Right ventricle myocardium inferior (tissue), 1 donor: ENCODE data around the gene ADARB2. TPM values are rescaled to one million over a fixed set of nuclear protein-coding genes. Genes with fewer than 3 reads are reported as not detected.
A peak's percentile ranks its signal among the peaks of the same experiment; 100 is the strongest.

Experiments used
- ATAC-seq: fragments of 200-7000 bp; cut with Tn5 transposase; one replicate; pipeline ENCODE4 v1.9.1; 2020; ENCODE audit warnings: mild to moderate bottlenecking, moderate library complexity
- DNase-seq: peaks from one replicate; pipeline ENCODE4 v3.0.0; 2021; ENCODE audit errors: missing footprints
- intact Hi-C: fragments of 100-400 bp; cut with DNase I; formaldehyde crosslinking; loops from one replicate; pipeline ENCODE4 v1.11.0; 2022
- total RNA-seq: library from RNA; stranded (reverse); fragmentation: NEBNext Ultra II Directional; extraction: Animal tissue kit (Norgen Biotek cat#: 25700); gene quantifications from one replicate; pipeline ENCODE4 v1.2.1, GENCODE V29; 2021
- donor health status: DM: no; HTN: yes; CAD: no; lungs with severe emphysema.

Gene ADARB2
- total RNA-seq, 1 donor from 2014 or later, result 0.19 TPM

- intact Hi-C loops, result no loop called here
- ATAC-seq, result no peak
- no peak for DNase-seq
Observed at GRCh38 chr10:1158066-1158465, 579.3 kb downstream of the ADARB2 start.

- intact Hi-C loops, result no loop called here
- ATAC-seq (no peak), DNase-seq (no peak)
Observed at GRCh38 chr10:1157615-1157933, 579.8 kb downstream of the ADARB2 start.

DNA sequence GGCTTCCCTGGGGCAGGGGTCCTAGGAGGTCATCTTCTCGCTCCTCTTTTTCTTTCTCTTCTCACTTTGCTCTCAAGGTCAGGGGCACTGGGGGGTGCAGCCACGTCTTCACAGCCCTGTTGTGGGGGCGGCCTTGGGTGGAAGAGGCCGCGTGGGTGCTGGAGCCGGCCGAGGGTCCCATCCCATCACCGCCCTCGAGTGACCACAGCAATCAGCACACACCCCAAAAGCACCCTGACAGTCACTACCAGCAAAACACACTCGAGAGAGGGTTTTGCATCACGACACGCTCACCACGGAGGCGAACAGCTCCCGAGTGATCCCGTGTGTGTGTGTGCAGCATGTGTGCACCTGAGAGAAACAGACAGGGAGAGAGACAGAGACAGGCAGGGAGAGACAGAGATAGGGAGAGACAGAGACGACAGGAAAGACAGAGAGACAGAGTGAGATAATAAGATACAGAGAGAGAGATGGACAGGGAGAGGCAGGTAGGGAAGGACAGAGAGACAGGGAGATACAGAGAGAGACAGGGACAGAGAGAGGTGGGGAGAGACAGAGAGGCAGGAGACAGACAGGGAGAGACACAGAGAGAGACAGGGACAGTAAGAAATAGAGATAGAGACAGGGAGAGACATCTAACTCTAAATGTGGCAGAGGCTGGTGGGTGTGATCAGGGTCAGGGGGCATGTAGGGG, 580.3 kb downstream of the ADARB2 start:
- DNase-seq (no peak), ATAC-seq (no peak)
- intact Hi-C loops, result no loop called here

DNA sequence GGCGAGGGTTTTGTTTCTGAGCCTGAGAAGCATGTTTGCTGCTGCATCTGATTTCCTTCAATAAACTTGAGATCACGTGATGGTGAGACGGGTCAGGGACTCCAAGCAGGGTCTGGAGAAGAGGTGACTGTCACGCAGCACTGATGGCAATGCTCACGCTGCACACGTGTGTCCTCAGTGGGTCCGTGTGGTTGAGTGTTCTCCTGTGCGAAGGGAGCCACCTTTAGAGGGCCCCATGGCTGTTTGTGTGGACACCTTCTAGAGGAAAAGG, 580.8 kb downstream of the ADARB2 start:
- intact Hi-C loops, result no loop called here
- DNase-seq (peak; percentile 45), ATAC-seq (no peak)

DNA sequence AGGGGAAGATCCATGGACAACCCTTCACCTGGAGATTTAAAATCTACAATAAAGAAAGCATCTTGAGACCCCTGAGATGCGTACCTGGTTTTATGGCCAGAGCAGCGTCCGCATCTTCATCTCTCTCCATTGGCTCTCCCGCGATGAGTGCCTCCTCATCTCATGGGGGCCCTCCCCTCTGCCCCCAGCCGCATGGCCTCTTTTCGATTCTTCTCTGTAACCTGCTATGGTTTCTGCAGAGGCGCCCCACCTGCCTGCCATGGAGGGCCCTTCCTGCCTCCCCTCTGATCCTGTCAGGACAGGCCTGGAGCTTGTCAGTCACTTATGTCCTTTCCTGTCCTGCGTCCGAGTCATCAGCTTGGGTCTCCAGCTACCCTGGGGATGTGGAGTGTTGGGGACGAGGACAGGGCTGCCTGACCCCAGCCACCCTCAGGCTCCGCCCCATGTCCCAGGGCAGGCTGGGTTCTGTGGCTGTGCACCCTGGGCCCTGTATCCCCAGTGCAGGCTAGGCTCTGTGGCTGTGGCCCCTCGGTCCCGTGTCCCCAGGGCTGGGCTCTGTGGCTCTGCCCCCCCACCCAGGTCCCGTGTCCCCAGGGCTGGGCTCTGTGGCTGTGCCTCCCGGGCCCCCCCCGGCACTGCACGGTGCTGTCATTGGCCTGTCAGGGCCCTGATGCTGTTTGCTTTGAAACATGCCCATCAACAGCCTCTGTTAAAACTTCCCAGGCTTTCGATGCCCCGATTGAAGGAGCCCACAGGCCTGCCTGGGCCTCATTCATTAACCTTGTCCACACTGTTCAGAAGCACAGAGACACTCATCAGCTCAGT, 581.3 kb downstream of the ADARB2 start:
- ATAC-seq (peak; percentile 26), DNase-seq (peak; percentile 62)
- intact Hi-C loops, result no loop called here

GRCh38 chr10:1154531-1155295, 582.6 kb downstream of the ADARB2 start:
- ATAC-seq, result no peak
- intact Hi-C loops, result no loop called here
- no peak for DNase-seq

DNA sequence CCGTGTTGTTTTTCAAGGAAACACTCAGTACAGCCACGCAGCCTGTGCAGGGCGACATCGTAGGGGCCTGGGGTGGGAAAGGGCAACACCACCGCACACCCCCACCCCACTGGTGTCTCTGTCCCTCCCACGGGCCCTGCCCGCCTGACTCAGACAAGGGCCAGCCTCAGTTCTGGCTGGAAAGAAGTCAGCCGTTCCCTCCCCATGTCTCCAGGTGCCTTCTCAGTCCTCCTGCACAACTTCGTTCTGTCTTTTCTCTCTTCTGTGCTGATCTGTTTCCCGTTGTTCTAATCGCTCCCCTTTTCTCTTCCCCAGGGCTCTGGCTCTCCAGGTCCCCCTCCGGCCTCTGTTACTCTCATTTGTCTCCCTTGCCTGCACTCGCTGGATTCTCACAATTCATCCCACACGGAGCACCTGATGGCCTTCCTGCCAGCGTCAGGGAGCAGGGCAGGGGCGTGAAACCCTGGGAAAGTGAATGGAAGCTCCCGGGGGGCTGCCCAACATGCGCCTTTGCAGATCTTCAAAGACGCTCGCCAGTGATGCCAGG, 583.4 kb downstream of the ADARB2 start:
- ATAC-seq (no peak), DNase-seq (peak; percentile 45)
- intact Hi-C loops, result no loop called here

GRCh38 chr10:1153251-1153763, 584.0 kb downstream of the ADARB2 start:
- DNase-seq, result no peak
- intact Hi-C loops, result no loop called here

DNA sequence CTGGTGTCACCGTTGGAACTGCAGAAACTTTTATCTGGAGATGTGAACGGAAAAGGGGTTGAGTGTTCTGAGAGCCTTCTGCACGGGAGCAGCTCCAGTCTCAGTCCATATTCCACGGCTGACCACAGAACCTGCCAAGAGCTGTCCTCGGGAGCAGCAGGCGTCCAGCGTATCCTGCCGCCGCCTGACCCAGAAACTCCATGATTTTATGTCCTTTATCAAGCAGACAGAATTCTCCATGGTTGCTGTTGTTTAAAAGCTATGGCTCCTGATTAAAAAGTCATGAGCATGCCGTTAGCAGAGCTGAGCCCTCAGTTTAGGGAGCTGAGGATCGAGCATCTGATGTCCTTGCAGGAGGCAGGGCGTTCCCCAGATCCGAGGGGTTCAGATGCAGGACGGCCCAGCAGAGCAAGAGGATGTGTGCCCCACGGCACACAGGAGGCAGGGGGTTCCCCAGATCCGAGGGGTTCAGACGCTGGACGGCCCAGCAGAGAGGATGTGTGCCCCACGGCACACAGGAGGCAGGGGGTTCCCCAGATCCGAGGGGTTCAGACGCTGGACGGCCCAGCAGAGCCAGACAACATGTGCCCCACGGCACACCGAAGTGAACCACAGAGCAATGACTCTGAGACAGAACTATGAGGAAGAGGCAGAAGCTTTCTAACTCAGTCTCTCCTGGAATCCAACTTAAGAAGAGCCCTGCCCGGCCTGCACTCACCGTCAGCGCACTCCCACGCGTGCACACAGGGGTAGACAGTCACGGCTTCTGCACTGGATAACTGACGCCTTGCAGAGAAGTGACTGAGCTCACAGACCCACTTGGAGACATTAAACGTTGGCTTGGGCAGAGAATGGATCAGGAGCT, 584.7 kb downstream of the ADARB2 start:
- no peak for ATAC-seq

More at GRCh38 chr10:1153251-1153763, 584.0 kb downstream of the ADARB2 start:
- no peak for ATAC-seq

GRCh38 chr10:1151076-1152033, 586.0 kb downstream of the ADARB2 start:
- intact Hi-C loops, result no loop called here
- DNase-seq, result peak; percentile 50
- ATAC-seq, result no peak

More for the DNA sequence above, 584.7 kb downstream of the ADARB2 start:
- intact Hi-C loops, result no loop called here
- DNase-seq, result peak; percentile 47

DNA sequence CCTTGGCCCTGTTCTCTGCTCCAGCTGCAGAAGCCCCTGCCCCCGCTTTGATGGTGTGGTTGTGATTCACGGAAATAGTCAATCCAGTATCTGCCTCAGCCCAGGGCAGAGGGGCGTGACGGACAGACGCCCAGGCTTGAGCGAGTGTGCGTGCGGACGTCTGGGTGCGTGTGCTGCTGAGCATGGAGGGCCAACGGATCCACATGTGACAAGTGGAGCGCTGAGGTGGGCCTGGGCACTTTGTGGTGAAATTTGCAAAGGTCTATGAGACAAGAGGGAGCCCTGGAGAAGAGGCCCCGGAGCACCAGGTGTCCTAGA, 586.7 kb downstream of the ADARB2 start:
- DNase-seq (peak; percentile 39), ATAC-seq (no peak)
- intact Hi-C loops, result no loop called here

DNA sequence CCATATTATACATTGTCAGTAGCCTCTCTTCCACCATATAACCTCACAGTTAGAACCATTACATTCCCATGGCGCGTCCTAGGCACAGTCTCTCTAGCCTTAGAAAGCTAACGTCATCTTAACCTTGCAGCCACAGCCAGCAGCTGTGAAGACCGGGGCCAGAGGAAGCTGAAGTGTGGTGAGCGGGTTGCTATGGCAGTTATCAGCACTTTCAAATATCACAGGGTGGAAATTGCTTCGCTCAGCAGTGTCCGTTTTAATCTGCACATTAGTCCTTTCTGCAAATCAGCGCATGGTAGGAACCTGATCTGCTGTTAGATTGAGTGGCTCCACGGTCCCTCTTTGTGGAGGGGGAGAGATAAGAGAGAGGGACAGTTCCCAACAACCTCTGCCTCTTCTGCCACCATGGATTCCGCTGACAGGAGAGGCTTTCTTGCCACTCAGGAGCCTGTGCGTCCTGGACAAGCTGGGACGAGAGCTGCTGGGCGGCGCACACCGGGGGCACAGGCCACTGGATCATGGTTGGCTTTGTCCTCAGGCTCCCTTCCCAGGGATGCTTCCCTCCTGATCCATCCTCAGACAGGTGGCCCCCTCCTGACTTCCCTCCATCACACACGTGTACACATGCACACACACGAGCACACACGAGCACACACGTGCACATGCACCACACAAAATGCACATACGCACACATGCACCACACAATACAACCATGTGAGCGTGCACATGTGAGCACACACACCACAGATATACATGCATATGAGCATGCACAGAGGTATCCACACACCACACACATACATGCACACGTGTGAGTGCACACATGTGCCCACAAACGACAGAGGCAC, 587.3 kb downstream of the ADARB2 start:
- ATAC-seq, result peak; percentile 85
- intact Hi-C loops, result no loop called here
- no peak for DNase-seq

- ATAC-seq, result no peak
- peak; percentile 28 for DNase-seq
- intact Hi-C loops, result no loop called here
Observed at GRCh38 chr10:1148855-1149605, 588.3 kb downstream of the ADARB2 start.

DNA sequence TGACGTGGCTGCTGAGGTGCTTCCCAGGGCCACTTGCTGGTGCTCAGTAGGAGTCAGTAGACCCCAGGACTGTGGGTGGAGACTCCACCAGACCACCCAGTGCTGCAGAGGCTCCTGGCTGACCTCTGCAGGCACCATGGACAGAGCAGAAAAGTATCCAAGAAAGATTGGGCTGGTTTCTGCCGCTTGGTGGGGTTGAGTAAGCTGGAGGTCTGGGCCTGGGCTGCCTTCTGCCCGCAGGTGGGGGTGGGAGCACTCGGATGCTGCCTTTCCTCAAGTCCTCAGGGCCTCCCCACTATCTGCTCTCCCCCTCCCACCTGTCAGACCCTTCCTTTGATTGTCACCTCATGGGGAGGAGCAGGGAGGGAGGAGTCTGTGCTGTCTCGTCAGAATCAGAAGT, 589.5 kb downstream of the ADARB2 start:
- intact Hi-C loops, result no loop called here
- DNase-seq (no peak), ATAC-seq (no peak)

DNA sequence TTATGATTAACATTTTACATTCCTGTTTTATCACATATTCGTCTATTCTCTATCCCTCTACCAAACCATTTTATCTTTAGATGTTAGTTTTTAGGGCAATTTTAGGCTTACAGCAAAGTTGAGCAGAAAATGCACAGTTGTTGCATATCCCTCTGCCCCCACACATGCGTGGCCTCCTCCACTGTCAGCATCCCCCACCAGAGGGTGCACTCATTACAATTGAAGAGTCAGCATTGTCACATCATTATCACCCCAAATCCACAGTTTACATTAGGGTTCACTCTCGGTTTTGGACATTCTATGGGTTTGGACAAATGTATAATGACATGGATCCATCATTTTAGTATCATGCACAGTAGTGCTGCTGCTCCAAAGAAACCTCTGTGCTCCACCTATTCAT, 594.7 kb downstream of the ADARB2 start:
- DNase-seq (no peak), ATAC-seq (no peak)
- intact Hi-C loops, result no loop called here

DNA sequence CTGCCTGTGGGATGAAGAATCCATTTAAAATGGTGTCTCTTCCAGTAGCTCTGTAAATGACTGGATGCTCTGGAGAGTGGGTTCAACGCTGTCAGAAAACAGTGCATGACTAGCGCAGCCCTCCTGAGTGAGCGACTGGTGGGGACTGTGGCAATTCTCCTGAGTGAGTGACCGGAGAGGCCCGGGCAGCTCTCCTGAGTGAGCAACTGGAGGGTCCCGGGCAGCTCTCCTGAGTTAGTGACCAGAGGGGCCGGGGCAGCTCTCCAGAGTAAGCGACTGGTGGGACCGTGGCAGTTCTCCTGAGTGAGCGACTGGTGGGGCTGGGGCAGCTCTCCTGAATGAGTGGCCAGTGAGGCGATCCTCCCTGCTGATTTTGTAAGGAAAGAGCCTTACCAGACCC, 595.6 kb downstream of the ADARB2 start:
- intact Hi-C loops, result no loop called here
- ATAC-seq, result no peak
- no peak for DNase-seq
